A375 (cell line): ENCODE data around the gene SCGB3A2. TPM values are rescaled to one million over a fixed set of nuclear protein-coding genes. Genes with fewer than 3 reads are reported as not detected.

Experiments used
- total RNA-seq: library from RNA; depleted of rRNA; stranded (reverse); fragments of >200 nt; shearing (Covaris generic); gene quantifications from 2 replicates; pipeline ENCODE4 v1.2.3, GENCODE V29; 2014; rRNA removed

SCGB3A2 gene, protein sequence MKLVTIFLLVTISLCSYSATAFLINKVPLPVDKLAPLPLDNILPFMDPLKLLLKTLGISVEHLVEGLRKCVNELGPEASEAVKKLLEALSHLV
- not detected in 2 replicates for total RNA-seq

DNA sequence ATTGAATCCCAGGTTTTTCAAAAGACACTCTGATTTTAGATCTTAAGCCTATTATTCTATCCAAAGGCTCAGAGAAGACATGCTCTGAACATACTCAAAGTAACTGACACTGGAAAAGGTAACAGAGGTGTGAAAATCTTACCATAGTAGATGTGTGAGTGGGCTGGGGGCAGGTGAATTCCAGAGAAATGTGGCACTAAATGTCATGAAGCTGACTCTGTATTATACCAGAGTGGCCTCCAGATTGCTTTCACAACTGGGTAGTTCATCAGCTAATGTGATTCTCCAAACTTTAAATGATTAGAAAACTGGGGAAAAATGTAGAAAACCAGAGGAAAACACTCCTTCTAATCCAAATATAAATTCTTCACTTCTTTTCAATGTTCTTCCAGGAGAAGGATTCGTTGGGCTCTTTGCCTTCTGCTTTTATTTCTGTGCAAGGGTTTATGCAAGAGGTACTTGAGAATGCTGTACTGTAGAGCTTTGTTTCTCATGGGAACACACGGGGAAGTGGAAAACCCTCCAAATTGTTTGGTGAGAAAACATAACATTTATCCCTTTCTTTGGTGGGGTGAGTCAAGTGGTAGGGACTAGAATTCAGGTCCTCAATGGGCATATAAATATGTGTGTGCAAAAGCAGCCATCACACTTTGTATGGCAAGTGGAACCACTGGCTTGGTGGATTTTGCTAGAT lies at the start of gene SCGB3A2:
SCGB3A2 (plus strand) TSS at position 646 of the 694 bp plus-strand sequence. CDS start 93 bp downstream, outside the sequence.

DNA sequence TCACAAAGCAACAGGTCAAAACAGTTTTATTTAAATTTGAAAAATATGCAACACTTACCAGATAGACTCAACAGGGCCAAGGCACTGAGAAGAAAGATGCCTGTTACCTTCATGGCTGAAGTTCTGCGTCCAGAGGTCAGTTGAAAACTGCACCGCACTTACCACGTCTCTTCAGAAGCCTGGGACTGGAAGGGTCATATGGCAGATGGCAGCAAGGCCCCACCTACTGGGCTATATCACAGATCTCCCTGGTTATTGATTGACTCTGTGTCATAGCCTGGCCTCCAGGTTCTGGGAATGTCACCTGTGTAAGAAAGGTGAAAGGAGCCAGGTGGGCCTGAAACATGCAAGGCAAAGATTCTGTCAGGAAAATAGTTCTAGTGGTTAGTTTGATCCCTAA lies 47.0 kb upstream of the SCGB3A2 start, which contains the start of gene SPINK1:
SPINK1 (minus strand) TSS at position 207 of the 400 bp plus-strand sequence; CDS start at position 113, 94 bp downstream.

DNA sequence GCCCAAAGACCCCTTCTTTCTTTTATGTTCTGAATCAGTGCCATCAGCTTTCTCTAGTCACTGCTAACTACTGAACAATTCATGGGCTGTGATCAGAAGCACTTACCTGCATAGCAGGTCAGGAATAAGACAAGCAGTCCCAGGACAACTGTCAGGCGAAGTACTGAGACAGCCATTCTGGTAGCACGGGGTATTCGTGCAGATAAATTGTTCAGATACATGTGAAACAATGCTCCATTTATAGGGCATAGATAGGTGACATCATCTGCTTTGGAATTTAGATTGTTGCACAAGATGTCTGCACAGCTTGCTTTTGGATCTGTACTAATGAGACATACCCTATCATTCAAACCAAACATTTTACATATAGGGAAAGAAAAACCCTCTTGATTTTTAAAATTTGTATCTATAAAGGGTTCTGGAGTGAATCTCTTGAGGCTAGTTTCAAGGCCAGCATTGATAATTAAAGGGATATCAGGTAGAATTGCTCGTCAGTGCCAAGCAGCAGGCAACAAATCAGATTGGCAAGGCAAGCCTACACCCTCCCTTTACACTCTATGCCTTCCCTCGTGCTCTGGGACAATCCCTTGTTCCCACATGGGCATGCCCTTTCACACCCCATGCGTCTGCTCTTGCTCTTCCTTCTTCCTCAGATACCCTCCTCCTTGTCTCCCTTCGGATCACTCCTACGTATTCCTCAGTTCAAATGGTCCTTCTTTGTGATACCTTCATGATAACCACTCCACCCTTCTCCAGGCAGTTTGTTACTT lies 28.0 kb downstream of the SCGB3A2 start, which contains the start of gene C5orf46:
C5orf46 (minus strand) TSS at position 213 of the 770 bp plus-strand sequence; CDS start at position 176, 37 bp downstream.

Other genes with a start within 250 kb of the SCGB3A2 start
- gene JAKMIP2, start 96.0 kb upstream of the SCGB3A2 start, total RNA-seq, result 2.5 and 2.6 TPM in 2 replicates
- gene SPINK1, start 47.0 kb upstream of the SCGB3A2 start, total RNA-seq, result not detected in 2 replicates
- gene C5orf46, start 27.8 kb downstream of the SCGB3A2 start, total RNA-seq, result 0.60 TPM in 1 of 2 replicates, not detected in the other
- not detected in 2 replicates for gene SPINK5, start 185.3 kb downstream of the SCGB3A2 start, total RNA-seq